SK-N-SH treated with all-trans-retinoic acid at 6 μM for 48 hours (cell line): ENCODE results near the gene ZBTB46.

Source experiments
- ISL1 ChIP-seq: fragments of 250-450 bp; sonication (Bioruptor Pico); IDR thresholded peaks from 2 replicates; pipeline ENCODE4 v2.1.2; 2022; ENCODE audit warnings: mild to moderate bottlenecking, moderate library complexity
- RARB ChIP-seq: fragments of 250-450 bp; sonication (Bioruptor Pico); IDR thresholded peaks from 2 replicates; pipeline ENCODE4 v1.8.0; 2021; ENCODE audit warnings: mild to moderate bottlenecking, moderate library complexity
- ZFP3 ChIP-seq: fragments of 250-450 bp; sonication (Bioruptor Pico); IDR thresholded peaks from 2 replicates; pipeline ENCODE4 v1.5.0; 2020; ENCODE audit warnings: mild to moderate bottlenecking, moderate library complexity

DNA sequence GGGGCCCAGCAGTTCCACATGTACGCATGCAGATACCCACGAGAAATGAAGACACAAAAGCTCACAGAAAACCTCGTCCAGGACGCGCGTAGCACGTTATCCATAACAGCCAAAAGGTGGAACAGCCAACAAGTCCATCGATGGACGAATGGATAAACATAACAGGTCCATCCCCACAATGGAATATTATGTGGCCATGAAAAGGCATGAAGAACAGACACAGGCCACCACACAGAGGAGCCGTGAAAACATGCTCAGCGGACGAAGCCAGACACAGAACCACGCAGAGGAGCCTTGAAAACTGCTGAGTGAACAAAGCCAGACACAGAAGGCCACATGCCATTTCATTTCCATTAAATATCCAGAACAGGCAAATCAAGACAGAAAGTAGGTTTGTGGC, 53.5 kb downstream of the ZBTB46 start:
- no peak for TF ChIP-seq ISL1
- TF ChIP-seq ZFP3 (CRISPR knock-in tag), result no peak
- TF ChIP-seq RARB, result no peak
